A673 (cell line): Measurements from ENCODE around the gene COL4A2. TPM values are rescaled to one million over a fixed set of nuclear protein-coding genes. Genes with fewer than 3 reads are reported as not detected.

Experiments
- BruUV-seq: library from RNA; stranded (reverse); fragments of 400-500 nt; replicated peaks from 2 replicates; lab custom pipeline; 2021; lab: Mats Ljungman, UMichigan
- CTCF ChIA-PET: fragments of 300-600 bp; sonication (Branson Sonifier 250); formaldehyde crosslinking; loops from one replicate; lab custom pipeline; 2022; ENCODE audit warnings: antibody characterized with exemption; lab: Charles Lee
- POLR2A ChIA-PET: fragments of 300-600 bp; sonication (Branson Sonifier 250); formaldehyde crosslinking; loops from one replicate; lab custom pipeline; 2022; ENCODE audit warnings: antibody characterized with exemption; ENCODE audit not compliant: low non-redundant PET; lab: Charles Lee
- DNase-seq: peaks from one replicate; pipeline ENCODE4 v3.0.0-alpha.2; 2015; ENCODE audit warnings: low spot score
- H3K27ac ChIP-seq: fragments of 200-600 bp; sonication (generic); 2 replicates; pipeline ENCODE4 v1.5.1; 2016; ENCODE audit warnings: mixed run types, low read depth, mild to moderate bottlenecking, mixed read lengths, antibody characterized with exemption, low read length; ENCODE audit not compliant: poor library complexity, severe bottlenecking
- H3K27me3 ChIP-seq: fragments of 200-600 bp; sonication (generic); replicated peaks from 2 replicates; pipeline ENCODE4 v1.6.1; 2017; ENCODE audit warnings: mixed run types, low read depth, mild to moderate bottlenecking, mixed read lengths, antibody characterized with exemption, low read length; ENCODE audit not compliant: insufficient read depth, poor library complexity
- H3K36me3 ChIP-seq: fragments of 200-600 bp; sonication (generic); 2 replicates; pipeline ENCODE4 v1.6.1; 2016; ENCODE audit warnings: mixed run types, mild to moderate bottlenecking, mixed read lengths, antibody characterized with exemption, low read length; ENCODE audit not compliant: insufficient read depth, poor library complexity, severe bottlenecking
- H3K4me1 ChIP-seq: fragments of 200-600 bp; sonication (generic); 2 replicates; pipeline ENCODE4 v1.6.1; 2017; ENCODE audit warnings: mixed run types, mild to moderate bottlenecking, mixed read lengths, antibody characterized with exemption, low read length; ENCODE audit not compliant: insufficient read depth, poor library complexity, severe bottlenecking
- H3K4me3 ChIP-seq: fragments of 200-600 bp; sonication (generic); 2 replicates; pipeline ENCODE4 v1.5.1; 2016; ENCODE audit warnings: low read depth, mixed run types, mild to moderate bottlenecking, mixed read lengths, low read length; ENCODE audit not compliant: poor library complexity, severe bottlenecking
- H3K9me3 ChIP-seq: fragments of 200-600 bp; sonication (generic); 2 replicates; pipeline ENCODE4 v1.6.1; 2016; ENCODE audit warnings: mixed run types, low read depth, mild to moderate bottlenecking, mixed read lengths, antibody characterized with exemption, low read length; ENCODE audit not compliant: poor library complexity, severe bottlenecking
- EZH2 ChIP-seq: fragments of 200-600 bp; sonication (generic); IDR thresholded peaks from 2 replicates; pipeline ENCODE4 v1.6.1; 2017; ENCODE audit warnings: borderline replicate concordance, low read depth, mild to moderate bottlenecking, mixed read lengths, antibody characterized with exemption, low read length; ENCODE audit not compliant: poor library complexity, severe bottlenecking
- intact Hi-C: fragments of 100-400 bp; cut with micrococcal nuclease; formaldehyde crosslinking; loops from one replicate; pipeline ENCODE4 v1.10.0; 2022; ENCODE audit not compliant: unreplicated experiment
- total RNA-seq: library from RNA; stranded (reverse); gene quantifications from 2 replicates; pipeline ENCODE4 v1.2.3, GENCODE V29; 2021
- TF ChIP-seq, protein P1 (sequence below): fragments of 300-800, 200-600 bp; sonication (generic); conservative IDR thresholded peaks from 2 replicates; pipeline ENCODE4 v1.5.1; 2017; ENCODE audit warnings: low read depth, mild to moderate bottlenecking, antibody characterized with exemption, low read length, moderate library complexity, mixed read lengths

Gene COL4A2
- total RNA-seq, 1 experiment from 2014 or later = 184 TPM

DNA sequence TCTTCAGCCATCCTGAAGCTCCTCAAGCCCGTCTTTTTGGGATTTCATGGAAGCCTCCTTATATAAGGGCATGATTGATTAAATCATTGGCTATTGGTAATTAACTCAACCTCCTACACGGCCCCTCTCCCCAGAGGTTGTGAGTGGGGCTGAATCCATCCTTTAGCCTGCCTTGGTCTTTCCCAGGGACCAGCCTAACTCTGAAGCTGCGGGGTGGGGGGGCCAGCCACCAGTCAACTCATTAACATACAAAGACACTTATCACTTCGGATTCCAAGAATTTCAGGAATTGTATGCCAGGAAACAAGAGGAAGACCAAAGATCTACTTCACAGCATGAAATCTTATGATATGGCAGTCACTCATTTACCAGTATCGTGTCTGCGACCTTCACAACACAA is 10.1 kb upstream of the COL4A2 start:
- TF ChIP-seq EZH2 = no peak
- TF ChIP-seq, protein P1, sequence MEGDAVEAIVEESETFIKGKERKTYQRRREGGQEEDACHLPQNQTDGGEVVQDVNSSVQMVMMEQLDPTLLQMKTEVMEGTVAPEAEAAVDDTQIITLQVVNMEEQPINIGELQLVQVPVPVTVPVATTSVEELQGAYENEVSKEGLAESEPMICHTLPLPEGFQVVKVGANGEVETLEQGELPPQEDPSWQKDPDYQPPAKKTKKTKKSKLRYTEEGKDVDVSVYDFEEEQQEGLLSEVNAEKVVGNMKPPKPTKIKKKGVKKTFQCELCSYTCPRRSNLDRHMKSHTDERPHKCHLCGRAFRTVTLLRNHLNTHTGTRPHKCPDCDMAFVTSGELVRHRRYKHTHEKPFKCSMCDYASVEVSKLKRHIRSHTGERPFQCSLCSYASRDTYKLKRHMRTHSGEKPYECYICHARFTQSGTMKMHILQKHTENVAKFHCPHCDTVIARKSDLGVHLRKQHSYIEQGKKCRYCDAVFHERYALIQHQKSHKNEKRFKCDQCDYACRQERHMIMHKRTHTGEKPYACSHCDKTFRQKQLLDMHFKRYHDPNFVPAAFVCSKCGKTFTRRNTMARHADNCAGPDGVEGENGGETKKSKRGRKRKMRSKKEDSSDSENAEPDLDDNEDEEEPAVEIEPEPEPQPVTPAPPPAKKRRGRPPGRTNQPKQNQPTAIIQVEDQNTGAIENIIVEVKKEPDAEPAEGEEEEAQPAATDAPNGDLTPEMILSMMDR = no peak
- Histone ChIP-seq H3K27ac (no peak overlapping the region), H3K36me3 (no peaks in the 10 kb centered on the region), H3K27me3 (no peaks in the 10 kb centered on the region), H3K4me1 (peaks cover 7% of the 10 kb centered on the region), H3K4me3 (no peak overlapping the region), H3K9me3 (no peaks in the 10 kb centered on the region)
- CTCF ChIA-PET = no interaction called here
- intact Hi-C loops = no loop called here
- POLR2A ChIA-PET = no interaction called here
- no peak for DNase-seq
- no TSS peak for BruUV-seq

DNA sequence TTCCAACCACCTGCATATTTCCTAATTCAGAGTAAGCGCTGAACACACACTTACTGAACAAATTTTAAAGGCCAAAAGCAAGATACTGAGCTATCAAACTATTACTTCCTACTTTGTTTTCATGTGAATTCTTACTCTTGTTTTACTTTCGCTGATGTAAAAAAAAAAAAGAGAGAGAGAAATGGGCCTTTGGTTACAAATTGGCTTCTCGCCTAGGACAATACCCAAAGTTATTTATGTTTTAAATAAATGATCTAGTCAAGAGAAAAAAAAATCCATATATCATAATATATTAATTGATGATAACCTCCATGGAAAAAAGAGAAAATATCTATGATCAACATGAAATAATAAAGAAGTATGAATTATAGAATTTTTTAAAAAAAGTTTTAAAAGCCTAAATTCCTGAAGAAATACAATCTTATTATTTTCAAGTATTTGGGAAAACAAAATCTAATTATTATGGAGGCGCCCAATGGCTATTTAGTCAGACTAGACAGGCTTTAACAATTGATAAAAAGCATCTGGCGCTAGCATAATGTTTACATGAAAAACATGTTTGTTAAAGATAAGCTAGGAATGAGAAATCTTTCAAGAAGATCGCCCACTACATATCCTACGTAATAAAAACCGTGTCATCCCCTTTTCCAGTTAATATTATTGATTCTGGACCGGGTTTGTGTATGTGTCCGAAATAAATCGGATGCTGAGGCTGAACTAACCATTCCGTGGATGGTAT is 9.1 kb upstream of the COL4A2 start:
- ChIA-PET POLR2A (no interaction called here), CTCF (no interaction called here)
- Histone ChIP-seq H3K9me3 (no peaks in the 10 kb centered on the region), H3K27ac (no peak overlapping the region), H3K27me3 (no peaks in the 10 kb centered on the region), H3K4me1 (peaks cover 7% of the 10 kb centered on the region), H3K4me3 (no peak overlapping the region), H3K36me3 (no peaks in the 10 kb centered on the region)
- intact Hi-C loops = no loop called here
- BruUV-seq = no TSS peak
- no peak for TF ChIP-seq EZH2
- TF ChIP-seq, protein P1 = no peak
- no peak for DNase-seq

DNA sequence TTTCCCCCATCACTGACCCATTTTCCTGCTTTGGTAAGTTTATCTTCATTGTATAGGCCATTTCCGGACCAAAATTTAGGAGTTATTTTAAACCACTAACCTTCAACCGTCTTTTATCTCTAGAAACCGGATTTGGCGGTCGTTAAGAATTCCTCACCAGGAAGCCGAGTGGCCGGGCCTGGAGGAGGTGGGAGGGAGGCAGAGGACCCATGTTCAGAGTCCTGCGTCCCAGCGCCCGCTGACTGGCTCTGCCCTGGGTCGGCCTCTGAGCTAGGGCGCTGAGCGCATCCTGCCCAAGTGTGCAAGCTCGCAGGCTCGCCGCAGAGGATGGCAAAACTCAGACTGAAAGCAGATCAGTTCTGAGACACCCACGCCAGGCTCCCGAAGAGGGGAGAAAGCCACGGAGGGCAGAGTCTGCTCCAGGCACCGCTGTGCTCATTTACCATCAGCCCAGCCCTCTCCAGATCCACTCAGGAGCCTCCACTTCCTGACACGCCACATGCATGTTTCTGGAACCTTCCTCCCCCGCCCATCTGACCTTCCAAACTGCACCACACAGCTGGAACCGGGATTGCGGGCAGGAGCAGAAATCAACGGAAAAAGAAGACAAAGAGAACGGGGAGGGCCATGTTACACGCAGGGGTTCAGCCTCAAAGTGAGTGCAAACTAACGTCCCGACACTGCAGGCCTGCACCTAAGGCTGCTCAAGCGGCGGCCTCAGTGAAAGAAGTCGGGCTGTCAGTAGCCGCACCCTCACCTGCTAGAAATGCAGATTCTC is 8.4 kb upstream of the COL4A2 start:
- no peak overlapping the region for H3K4me3 ChIP-seq
- POLR2A ChIA-PET = no interaction called here

More for the DNA sequence above, 8.4 kb upstream of the COL4A2 start:
- no peak overlapping the region for H3K27ac ChIP-seq
- peaks cover 7% of the 10 kb centered on the region for H3K4me1 ChIP-seq
- H3K27me3 ChIP-seq = no peaks in the 10 kb centered on the region
- TF ChIP-seq, protein P1 = no peak
- TF ChIP-seq EZH2 = no peak
- intact Hi-C loops = no loop called here
- CTCF ChIA-PET = no interaction called here
- no peak for DNase-seq
- H3K36me3 ChIP-seq = no peaks in the 10 kb centered on the region
- BruUV-seq = no TSS peak
- no peaks in the 10 kb centered on the region for H3K9me3 ChIP-seq
